HL-60 (cell line): Measurements from ENCODE around the gene TMEM120B.

Experiments used
- DNase-seq, 2 experiments: peaks; one replicate each; pipeline ENCODE4 v3.0.0-alpha.2; 2010 to 2020; ENCODE audit warnings: low read depth in 1 of 2, low spot score in 1 of 2
- H3K27ac ChIP-seq: fragments of 250-450 bp; sonication (Bioruptor Pico); replicated peaks from 2 replicates; pipeline ENCODE4 v1.5.1; 2020; ENCODE audit warnings: mild to moderate bottlenecking, moderate library complexity
- H3K27me3 ChIP-seq: fragments of 250-450 bp; sonication (Bioruptor Pico); 2 replicates; pipeline ENCODE4 v1.5.1; 2021; ENCODE audit warnings: mild to moderate bottlenecking, moderate library complexity; ENCODE audit not compliant: insufficient read depth, poor library complexity, severe bottlenecking
- H3K4me3 ChIP-seq: replicated peaks from 2 replicates; pipeline ENCODE4 v1.5.1; 2011; ENCODE audit warnings: mild to moderate bottlenecking, control low read depth, low read length; ENCODE audit not compliant: insufficient read depth
- CTCF ChIP-seq: IDR thresholded peaks from one replicate; pipeline ENCODE4 v1.5.1; 2011; ENCODE audit warnings: low read length, control low read depth, inconsistent platforms; ENCODE audit not compliant: insufficient read depth
- GABPA ChIP-seq: IDR thresholded peaks from 2 replicates; pipeline ENCODE4 v1.6.1; 2012; ENCODE audit warnings: low read depth
- POLR2AphosphoS5 ChIP-seq: IDR thresholded peaks from 2 replicates; pipeline ENCODE4 v1.6.1; 2012; ENCODE audit warnings: low read depth
- REST ChIP-seq: IDR thresholded peaks from 2 replicates; pipeline ENCODE4 v1.6.1; 2012; ENCODE audit warnings: low read depth; ENCODE audit not compliant: insufficient replicate concordance
- SPI1 ChIP-seq: IDR thresholded peaks from 2 replicates; pipeline ENCODE4 v1.6.1; 2012; ENCODE audit warnings: low read depth, mild to moderate bottlenecking, borderline replicate concordance

Gene TMEM120B

GRCh38 chr12:121669521-121669900 is 43.0 kb upstream of the TMEM120B start, which contains the start of gene MORN3:
TSS of gene MORN3 (minus strand) at chr12:121669654. CDS start at chr12:121669483, 171 bp downstream.
- Histone ChIP-seq H3K4me3 (no peak within 1 kb of the TSS), H3K27me3 (no peaks in the 10 kb centered on the region), H3K27ac (no peak within 1 kb of the TSS)
- no peak for TF ChIP-seq GABPA
- TF ChIP-seq SPI1 = no peak
- no peak for TF ChIP-seq CTCF
- TF ChIP-seq REST = no peak
- no peak for TF ChIP-seq POLR2AphosphoS5
- no peak for DNase-seq

- DNase-seq = no peak
- no peak for TF ChIP-seq POLR2AphosphoS5
- no peak for TF ChIP-seq CTCF
- TF ChIP-seq SPI1 = no peak
- TF ChIP-seq GABPA = no peak
- TF ChIP-seq REST = no peak
- Histone ChIP-seq H3K27me3 (no peaks in the 10 kb centered on the region), H3K4me3 (no peak overlapping the region), H3K27ac (peak overlapping the region; percentile 48)
Observed at GRCh38 chr12:121673013-121673511, 39.5 kb upstream of the TMEM120B start.

- Histone ChIP-seq H3K27ac (no peak overlapping the region), H3K27me3 (no peaks in the 10 kb centered on the region), H3K4me3 (no peak overlapping the region)
- TF ChIP-seq CTCF (no peak), SPI1 (no peak), GABPA (no peak), POLR2AphosphoS5 (no peak), REST (no peak)
- DNase-seq = no peak
Observed at GRCh38 chr12:121676190-121676589, 36.4 kb upstream of the TMEM120B start.
